Right atrium auricular region (tissue), 2 donors: Measurements from ENCODE around the gene YTHDF1. TPM values are rescaled to one million over a fixed set of nuclear protein-coding genes. Genes with fewer than 3 reads are reported as not detected.

Source experiments
- DNase-seq: peaks from one replicate; pipeline ENCODE4 v3.0.0-alpha.2; 2019; ENCODE audit warnings: low spot score
- H3K27ac ChIP-seq, 2 donors: fragments of 200-600 bp; sonication (generic); 1 replicate in 1 of 2; 2 replicates in 1 of 2; pipeline ENCODE4 v1.5.1; 2016 to 2019
- H3K27me3 ChIP-seq, 2 donors: fragments of 200-600 bp; sonication (generic); one replicate each; pipeline versions ENCODE4 v1.5.1 to v1.6.0; 2017 to 2019
- H3K36me3 ChIP-seq: fragments of 200-600 bp; sonication (generic); one replicate; pipeline ENCODE4 v1.5.1; 2016
- H3K4me1 ChIP-seq, 2 donors: fragments of 200-600 bp; sonication (generic); one replicate each; pipeline versions ENCODE4 v1.5.1 to v1.6.0; 2017 to 2019
- H3K4me3 ChIP-seq, 2 donors: fragments of 200-600 bp; sonication (generic); 1 replicate in 1 of 2; 2 replicates in 1 of 2; pipeline ENCODE4 v1.5.1; 2017 to 2019; ENCODE audit warnings: mild to moderate bottlenecking in 1 of 2, moderate library complexity in 1 of 2
- H3K9me3 ChIP-seq, 2 donors: fragments of 200-600 bp; sonication (generic); one replicate each; pipeline ENCODE4 v1.5.1; 2019
- total RNA-seq, 2 donors: library from RNA; depleted of rRNA; stranded (reverse); fragments of >200 nt; gene quantifications; one replicate each; pipeline ENCODE4 v1.1.0, GENCODE V29; 2016
- TF ChIP-seq, protein P1 (sequence below), 2 donors: fragments of 200-600 bp; sonication (generic); IDR thresholded peaks; one replicate each; pipeline ENCODE4 v1.5.1; 2019; ENCODE audit warnings: antibody characterized with exemption in 2 of 2

The YTHDF1 gene
- total RNA-seq, 2 donors from 2014 or later, result 15.7 to 26.1 TPM

DNA sequence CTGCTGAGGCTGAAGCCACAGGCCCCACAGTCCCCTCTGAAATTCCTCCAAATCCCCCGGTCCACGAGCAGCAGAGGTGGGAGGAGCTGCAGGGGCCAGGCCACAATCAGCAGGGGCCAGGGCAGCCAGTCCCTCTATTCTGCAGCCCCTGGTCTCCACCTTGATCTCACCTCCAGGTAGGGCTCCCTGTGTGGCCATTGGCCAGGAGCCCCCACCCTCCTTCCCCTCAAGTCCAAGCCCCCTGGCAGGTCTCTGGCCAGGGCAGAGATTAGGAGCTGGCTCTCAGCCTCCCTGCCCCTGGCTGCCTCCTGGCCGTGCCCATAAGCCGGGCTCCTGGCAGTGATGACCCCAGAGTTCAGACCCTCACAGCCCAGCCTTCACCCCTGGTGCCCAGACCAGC lies 34.7 kb downstream of the YTHDF1 start:
- no peak overlapping the region for H3K27ac ChIP-seq
- H3K4me3 ChIP-seq, result no peak overlapping the region
- H3K4me1 ChIP-seq, result peaks cover 0 to 33% of the 10 kb centered on the region in 2 donors
- H3K36me3 ChIP-seq, result no peaks in the 10 kb centered on the region
- H3K9me3 ChIP-seq, result no peaks in the 10 kb centered on the region
- TF ChIP-seq, protein P1, sequence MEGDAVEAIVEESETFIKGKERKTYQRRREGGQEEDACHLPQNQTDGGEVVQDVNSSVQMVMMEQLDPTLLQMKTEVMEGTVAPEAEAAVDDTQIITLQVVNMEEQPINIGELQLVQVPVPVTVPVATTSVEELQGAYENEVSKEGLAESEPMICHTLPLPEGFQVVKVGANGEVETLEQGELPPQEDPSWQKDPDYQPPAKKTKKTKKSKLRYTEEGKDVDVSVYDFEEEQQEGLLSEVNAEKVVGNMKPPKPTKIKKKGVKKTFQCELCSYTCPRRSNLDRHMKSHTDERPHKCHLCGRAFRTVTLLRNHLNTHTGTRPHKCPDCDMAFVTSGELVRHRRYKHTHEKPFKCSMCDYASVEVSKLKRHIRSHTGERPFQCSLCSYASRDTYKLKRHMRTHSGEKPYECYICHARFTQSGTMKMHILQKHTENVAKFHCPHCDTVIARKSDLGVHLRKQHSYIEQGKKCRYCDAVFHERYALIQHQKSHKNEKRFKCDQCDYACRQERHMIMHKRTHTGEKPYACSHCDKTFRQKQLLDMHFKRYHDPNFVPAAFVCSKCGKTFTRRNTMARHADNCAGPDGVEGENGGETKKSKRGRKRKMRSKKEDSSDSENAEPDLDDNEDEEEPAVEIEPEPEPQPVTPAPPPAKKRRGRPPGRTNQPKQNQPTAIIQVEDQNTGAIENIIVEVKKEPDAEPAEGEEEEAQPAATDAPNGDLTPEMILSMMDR (IDR thresholded peaks at IDR 0.05), result no peak
- H3K27me3 ChIP-seq, result peaks cover 25 to 35% of the 10 kb centered on the region in 2 donors
- no peak for DNase-seq

DNA sequence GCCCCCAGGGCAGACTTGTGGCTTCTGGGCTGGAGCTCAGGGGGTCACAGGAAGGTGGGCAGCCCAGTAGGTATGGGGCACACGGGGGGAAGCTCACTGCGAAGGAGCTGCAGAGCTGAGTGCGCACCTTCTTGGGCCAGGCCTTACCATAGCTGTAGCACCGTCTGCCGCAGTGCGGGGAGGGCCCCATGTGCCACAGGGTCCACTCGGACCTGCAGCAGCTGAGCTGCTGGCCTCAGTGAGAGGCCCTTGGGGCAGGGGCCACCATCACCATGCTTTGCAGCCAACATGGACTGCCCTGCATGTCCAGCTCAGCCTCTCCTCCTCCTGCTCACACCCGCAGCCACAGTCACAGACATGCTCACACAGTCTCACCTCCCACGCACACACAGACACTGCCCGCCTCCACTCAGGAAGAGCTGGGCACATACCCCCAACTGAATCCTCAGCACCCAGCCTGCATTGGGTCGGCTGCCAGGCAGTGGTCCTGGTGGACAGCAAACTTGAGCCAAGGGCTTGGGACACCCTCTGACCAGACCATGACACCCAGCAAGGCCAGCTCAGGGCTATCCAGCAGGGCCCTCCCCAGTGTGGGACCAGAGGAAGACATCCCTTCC lies 35.3 kb downstream of the YTHDF1 start:
- H3K9me3 ChIP-seq, result no peaks in the 10 kb centered on the region
- H3K4me3 ChIP-seq, result no peak overlapping the region
- peaks cover 29 to 40% of the 10 kb centered on the region in 2 donors for H3K27me3 ChIP-seq
- DNase-seq, result no peak
- peaks cover 0 to 35% of the 10 kb centered on the region in 2 donors for H3K4me1 ChIP-seq
- no peak overlapping the region for H3K27ac ChIP-seq
- H3K36me3 ChIP-seq, result no peaks in the 10 kb centered on the region
- TF ChIP-seq, protein P1 (IDR thresholded peaks at IDR 0.05), result no peak

DNA sequence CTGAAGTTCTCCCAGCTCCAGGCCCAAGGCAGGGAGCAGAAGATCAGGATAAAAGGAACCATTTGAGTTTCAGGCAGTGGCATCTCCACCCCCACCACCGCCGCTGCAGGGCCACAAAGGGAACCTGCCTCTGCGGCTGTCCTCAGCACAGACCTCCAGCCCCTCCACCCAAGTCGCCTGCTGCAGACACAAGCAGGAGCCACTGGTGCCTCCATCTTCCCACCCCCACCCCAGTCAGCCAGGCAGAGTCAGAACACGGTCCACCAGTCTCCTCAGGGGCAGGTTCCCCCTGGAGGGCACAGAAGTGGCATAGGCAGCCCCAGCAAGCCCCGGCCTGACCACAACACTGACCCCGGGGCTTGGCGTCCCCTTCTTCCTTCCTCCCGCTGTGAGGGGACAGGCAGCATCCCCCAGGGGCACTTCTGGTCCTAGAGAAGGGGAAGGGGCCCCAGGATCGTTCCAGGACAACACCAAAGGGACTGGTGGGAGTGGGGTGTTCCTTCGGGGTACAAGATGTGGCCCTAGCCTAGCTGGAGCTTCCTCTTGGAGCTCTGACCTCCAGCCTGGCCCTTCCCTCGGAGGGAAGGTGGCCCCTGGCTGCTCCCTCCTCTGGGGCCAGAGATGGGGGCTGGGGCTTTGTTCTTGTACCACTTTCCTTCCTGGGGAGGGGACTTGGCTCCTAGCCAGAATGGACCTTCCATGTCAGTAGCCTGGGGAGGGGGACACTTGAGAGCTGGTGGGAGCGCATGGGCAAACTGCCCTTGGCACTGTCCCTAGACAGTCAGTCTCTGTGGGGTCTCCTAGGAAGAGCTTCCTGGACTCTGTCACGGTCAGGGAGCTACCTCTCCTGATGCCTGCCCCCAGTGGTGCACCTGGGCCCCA lies 36.0 kb downstream of the YTHDF1 start:
- DNase-seq, result no peak
- no peak overlapping the region for H3K27ac ChIP-seq
- H3K27me3 ChIP-seq, result peaks cover 30 to 46% of the 10 kb centered on the region in 2 donors
- H3K4me1 ChIP-seq, result peaks cover 0 to 42% of the 10 kb centered on the region in 2 donors
- TF ChIP-seq, protein P1 (IDR thresholded peaks at IDR 0.05), result no peak
- no peaks in the 10 kb centered on the region for H3K36me3 ChIP-seq
- H3K9me3 ChIP-seq, result no peaks in the 10 kb centered on the region
- H3K4me3 ChIP-seq, result no peak overlapping the region

DNA sequence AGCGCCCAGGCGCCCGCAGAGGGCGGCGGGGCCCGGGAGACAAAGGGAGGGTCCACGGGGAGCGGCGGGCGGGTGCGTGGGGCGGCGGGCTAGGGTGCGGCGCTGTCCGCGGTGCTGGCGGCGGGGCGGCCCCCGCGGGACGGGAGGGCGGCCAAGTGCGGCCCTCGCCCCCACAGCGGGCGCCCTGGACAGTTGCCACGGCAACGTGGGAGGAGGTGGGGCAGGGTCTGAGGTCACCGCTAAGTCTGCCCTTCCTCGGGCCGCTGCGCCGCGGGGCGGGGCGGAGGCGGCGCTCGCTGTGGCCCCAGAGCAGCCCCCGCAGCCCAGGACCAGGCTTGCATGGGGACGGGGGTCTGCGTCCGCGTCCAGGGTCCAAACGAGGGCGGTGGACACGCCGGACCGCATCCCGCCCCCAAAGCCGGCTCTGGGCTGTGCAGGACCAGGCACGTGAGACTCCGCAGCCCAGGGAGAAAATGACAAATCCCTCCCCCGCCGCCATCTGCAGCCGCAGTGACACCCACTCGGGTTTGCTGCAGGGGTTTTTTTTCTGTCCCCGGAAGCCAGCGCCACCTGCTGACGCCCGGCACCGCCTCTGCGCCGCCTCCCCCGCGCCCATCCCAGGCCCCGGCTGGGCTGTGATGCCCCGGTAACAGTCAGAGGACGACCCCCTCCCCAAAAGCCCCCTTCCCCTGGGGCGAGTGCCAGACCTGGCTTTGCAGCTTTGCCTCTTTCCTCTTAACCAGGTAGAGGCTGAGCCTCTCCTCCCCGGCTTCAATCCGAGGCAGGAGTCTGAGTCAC lies 36.8 kb downstream of the YTHDF1 start:
- H3K27me3 ChIP-seq, result peaks cover 34 to 53% of the 10 kb centered on the region in 2 donors
- no peak for DNase-seq

DNA sequence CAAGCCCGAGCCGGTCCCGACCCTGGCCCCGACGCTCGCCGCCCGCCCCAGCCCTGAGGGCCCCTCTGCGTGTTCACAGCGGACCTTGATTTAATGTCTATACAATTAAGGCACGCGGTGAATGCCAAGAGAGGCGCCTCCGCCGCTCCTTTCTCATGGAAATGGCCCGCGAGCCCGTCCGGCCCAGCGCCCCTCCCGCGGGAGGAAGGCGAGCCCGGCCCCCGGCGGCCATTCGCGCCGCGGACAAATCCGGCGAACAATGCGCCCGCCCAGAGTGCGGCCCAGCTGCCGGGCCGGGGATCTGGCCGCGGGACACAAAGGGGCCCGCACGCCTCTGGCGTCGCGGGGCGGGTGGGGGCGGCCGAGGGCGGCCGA lies 37.5 kb downstream of the YTHDF1 start:
- Histone ChIP-seq H3K4me3 (peak overlapping the region in 1 of 2 donors; percentile 40), H3K4me1 (peaks cover 0 to 46% of the 10 kb centered on the region in 2 donors), H3K27me3 (peaks cover 34 to 55% of the 10 kb centered on the region in 2 donors), H3K36me3 (no peaks in the 10 kb centered on the region), H3K9me3 (no peaks in the 10 kb centered on the region), H3K27ac (no peak overlapping the region)
- TF ChIP-seq, protein P1 (IDR thresholded peaks at IDR 0.05), result no peak
- no peak for DNase-seq

More for the DNA sequence above, 36.8 kb downstream of the YTHDF1 start:
- Histone ChIP-seq H3K27ac (no peak overlapping the region), H3K36me3 (no peaks in the 10 kb centered on the region), H3K4me3 (peak overlapping the region in 1 of 2 donors; percentile 40), H3K9me3 (no peaks in the 10 kb centered on the region), H3K4me1 (peaks cover 0 to 46% of the 10 kb centered on the region in 2 donors)
- TF ChIP-seq, protein P1 (IDR thresholded peaks at IDR 0.05), result peak; percentile 26 to 68
